ENCODE results near the gene SLC15A1.
"Not testable (repeated sequence)": the region's sequence is repeated elsewhere in the genome, so short reads cannot be mapped to it uniquely, and the experiment has no call there.

The SLC15A1 gene

GRCh38 chr13:98780451-98780850, 28.0 kb upstream of the SLC15A1 start:
- no peak for FAIRE-seq

DNA sequence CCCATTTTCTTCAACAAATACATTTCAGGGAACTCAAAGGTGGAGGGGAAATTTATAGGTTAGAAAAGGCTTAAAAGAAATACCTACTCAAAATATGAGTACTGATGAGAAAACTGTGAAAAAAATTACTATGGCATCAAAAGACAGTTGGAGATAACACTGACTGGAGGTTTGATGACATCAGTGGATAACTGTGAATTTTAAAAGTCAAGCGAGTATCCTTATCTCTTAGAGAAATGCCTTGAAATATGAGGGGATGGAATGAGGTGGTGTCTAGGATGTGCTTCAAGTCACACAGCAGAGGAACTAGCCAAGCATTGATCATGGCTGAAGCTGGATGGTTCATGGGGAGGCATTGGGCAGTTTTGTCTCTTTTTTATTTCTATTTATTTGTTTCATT, 27.2 kb upstream of the SLC15A1 start:
- FAIRE-seq: no peak

DNA sequence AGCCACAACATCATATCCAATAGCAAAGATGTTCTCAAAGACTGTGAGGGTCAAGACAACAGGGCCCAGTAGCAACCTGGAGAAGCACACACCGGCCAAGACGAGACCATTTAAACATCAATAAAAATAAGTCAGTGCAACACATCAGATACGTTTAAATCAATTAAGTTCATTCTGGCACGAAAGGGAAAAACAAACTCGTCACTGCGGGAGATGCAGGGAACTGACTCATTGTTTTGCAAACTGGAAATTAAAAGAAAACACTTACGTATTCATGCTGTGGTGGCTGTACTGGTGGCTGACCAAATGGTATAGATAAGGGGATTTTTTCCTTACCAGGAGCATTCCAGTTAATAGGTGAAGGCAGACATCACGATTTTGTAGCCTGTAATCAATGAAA, 26.3 kb upstream of the SLC15A1 start:
- no peak for FAIRE-seq

DNA sequence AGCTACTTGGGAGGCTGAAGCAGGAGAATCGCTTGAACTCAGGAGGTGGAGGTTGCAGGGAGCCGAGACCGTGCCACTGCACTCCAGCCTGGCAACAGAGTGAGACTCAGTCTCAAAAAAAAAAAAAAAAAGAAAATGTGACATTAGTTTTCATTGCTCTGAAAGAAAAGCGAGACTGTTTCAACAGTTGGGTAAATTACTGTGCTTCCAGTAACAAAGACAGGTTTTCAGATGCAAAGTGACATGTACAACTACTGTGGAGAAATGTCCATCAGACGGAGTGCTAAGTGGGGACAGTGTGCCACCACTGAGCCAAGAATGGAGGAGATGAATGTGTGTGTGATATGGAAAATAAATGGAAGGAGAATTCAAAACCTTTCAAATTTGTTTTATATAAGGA, 24.2 kb upstream of the SLC15A1 start:
- FAIRE-seq: no peak

DNA sequence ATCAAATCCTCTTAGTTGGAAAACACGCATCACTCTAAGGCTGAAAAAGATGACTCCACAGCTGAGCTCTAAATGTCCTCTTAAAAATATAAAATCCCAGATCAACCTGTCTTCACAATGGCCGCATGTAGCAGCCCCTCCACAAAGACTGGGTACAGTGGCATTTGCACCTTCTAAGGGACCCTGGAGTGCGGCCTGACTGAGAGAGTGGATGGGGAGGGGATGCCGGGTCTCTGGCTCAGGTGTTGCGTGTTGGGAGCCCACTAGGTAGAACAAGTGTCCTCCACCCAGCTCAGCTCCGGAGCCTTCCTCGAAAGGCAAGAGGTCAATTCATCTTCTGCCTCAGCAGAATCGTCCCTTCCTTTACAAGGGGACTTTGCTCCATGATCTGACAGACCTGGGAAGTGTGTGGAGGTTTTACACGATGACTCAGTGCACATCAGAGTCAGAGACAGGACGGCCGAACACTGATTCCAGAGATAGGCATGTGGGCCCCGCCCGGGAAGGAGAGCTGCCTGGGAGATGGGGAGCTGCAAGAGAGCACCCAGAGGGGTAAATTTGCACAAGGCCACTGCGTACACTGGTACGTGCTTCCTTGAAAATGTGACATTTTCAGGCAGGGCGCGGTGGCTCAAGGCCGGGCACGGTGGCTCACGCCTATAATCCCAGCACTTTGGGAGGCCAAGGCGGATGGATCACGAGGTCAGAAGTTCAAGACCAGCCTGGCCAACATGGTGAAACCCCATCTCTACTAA, 23.5 kb upstream of the SLC15A1 start:
- no peak for FAIRE-seq

GRCh38 chr13:98775386-98775785, 22.9 kb upstream of the SLC15A1 start:
- no peak for FAIRE-seq

DNA sequence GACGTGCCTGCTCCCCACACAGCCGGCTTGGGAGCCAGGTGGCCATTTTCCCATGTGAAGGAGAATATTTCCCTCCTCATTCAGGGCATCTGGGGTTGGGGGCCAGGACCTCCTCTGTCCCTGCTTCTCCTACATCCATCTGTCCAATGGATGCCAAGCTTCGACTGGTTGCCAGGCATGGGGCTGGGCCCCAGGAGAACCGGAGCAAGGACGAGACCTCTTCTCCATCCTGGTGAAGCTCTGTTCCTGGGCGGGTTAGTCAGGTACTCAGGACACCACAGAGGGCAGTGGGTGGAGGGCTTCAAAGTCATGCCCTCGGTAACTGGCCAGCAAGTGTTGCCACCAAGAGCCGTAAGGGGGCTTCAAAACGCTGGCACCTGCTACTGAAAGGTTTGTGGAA, 22.3 kb upstream of the SLC15A1 start:
- FAIRE-seq: no peak

DNA sequence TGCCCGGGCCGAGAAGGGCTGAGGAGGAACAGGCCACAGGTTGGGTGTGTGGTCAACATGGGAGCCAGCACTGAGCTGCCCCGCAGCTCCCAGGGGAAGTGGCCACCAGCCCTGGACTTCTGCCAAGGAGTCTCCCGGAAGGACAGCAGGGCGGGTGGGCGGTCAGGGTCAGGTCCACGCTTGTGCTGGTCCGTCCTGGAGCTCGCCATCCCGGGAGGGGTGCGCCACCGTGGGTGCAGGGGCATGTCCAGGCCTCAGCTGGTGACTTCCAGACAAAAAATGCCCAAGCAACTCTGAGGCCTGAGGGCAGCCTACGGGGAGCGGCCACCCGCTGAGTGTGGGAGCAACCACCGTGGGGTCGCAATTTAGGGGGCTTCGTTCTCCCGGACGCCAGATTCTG, 21.4 kb upstream of the SLC15A1 start:
- no peak for FAIRE-seq

DNA sequence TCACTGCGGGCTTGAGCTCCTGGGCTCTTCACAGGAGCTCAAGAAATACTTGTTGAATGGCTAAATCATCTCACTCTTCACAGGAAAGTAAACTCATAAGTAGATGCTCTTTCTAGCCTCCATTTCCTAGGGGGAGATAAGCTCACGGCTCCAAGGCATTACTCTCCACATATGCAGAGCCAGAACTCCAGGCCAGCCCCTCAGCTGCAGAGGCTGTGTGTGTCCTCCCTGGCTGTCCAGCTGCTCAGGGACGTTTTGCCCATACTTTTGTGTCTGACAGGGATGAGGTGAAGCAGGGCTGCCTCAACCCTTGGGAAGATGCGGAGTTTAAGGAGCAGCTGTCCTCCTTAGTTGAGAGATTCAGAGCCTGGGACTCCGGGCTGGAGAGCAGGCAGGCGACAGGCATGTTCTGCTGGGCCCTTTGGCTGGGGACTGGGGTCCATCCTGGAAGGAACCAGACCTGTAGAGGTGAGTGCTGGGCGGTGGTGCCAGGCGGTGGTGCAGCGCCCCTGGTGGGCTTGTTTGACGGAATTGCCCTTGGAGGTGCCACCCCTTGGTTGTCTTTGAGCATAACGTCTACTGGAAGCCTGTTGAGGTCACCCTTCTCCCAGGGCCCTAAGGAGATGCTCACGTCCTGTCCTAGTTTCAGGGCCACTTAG, 20.5 kb upstream of the SLC15A1 start:
- no peak for FAIRE-seq

DNA sequence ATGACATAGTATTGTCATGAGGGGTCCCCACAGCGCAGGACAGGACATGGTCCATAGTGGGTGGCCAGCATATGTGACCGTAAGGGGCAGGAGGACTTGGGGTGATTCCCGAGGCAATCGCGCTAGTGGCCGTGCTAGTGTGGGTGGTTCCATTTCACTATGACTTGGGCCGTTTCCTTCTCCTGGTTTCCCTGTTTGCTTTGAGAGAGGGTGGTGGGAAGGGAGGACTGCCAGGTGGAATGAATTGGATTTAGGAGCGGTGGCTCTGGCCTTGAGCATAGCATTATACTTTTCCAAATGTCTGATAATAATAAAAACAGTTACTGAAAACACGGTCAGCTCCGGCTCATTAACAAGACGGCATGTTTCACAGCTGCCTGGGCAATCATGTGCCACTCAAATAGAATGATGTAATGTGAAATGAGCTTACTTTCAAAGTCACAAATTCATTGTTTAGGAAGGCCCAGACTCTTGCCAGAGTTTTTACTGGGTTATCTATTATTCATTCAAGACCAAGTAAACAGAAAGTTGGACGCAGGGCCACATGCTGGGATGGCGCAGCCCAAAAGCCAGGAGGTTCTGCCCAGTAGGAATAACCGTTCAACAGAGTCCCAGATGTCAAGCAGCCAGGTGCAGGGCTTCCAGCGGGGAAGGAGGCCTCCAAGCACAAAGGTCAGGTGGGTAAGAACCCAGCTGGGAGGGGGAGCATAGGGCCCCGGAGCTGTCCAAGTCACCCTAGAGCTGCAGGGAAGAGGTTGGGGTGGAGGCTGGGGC, 19.6 kb upstream of the SLC15A1 start:
- FAIRE-seq: no peak

DNA sequence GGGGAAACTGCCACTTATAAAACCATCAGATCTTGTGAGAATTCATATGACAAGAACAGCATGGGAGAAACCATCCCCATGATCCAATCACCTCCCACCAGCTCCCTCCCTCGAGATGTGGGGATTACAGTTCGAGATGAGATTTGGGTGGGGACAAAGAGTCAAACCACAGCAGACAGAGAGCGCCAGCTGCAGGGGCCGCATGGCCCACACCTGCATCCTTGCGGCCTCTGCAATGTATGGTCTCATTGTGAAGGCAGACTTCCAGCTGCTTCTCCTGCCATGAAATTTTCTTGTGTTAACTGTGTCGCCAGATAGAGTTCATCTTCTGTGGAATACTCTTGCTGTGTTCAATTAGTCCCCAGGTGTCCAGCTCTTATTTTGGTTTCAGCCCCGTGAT, 17.3 kb upstream of the SLC15A1 start:
- no peak for FAIRE-seq

- FAIRE-seq: no peak
Observed at GRCh38 chr13:98768522-98768921, 16.1 kb upstream of the SLC15A1 start.

DNA sequence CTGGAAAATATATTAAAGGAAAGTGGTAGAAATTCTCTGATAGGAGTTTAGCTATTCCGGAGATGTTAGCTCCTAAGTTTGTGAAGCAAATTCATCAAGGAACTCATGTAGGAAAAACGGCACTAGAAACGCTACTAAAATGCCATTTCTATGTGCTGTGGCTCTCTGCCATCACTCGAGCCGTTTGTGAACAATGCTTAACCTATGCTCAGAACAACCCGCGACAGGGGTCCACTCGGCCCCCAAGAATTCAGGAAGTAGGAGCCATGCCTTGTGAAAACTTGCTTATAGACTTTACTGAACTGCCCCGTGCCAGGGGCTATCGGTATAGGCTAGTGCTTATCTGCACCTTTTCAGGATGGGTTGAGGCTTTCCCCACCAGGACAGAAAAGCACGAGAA, 14.2 kb upstream of the SLC15A1 start:
- FAIRE-seq: no peak

DNA sequence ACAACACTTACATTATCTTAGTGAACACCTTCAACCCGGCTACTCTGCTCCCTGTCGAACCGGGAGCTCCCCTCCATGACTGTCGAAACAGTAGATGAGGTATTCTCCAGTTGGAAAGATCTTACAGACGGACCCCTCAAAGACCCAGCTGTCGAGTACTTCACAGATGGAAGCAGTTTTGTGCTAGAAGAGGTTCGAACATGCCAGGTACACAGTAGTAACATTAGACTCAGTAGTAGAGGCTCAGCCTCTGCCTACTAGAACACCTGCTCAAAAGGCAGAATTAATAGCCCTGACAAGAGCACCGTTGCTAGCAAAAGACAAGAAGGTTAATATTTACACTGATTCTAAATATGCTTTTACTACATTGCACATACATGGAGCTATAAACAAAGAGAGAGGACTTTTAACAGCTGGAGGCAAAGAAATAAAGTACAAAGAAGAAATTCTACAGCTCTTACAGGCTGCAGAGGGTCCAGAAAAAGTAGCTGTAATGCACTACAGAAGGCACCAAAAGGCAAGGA, 13.6 kb upstream of the SLC15A1 start:
- FAIRE-seq: no peak

GRCh38 chr13:98761986-98762616, 9.6 kb upstream of the SLC15A1 start:
- FAIRE-seq: no peak

DNA sequence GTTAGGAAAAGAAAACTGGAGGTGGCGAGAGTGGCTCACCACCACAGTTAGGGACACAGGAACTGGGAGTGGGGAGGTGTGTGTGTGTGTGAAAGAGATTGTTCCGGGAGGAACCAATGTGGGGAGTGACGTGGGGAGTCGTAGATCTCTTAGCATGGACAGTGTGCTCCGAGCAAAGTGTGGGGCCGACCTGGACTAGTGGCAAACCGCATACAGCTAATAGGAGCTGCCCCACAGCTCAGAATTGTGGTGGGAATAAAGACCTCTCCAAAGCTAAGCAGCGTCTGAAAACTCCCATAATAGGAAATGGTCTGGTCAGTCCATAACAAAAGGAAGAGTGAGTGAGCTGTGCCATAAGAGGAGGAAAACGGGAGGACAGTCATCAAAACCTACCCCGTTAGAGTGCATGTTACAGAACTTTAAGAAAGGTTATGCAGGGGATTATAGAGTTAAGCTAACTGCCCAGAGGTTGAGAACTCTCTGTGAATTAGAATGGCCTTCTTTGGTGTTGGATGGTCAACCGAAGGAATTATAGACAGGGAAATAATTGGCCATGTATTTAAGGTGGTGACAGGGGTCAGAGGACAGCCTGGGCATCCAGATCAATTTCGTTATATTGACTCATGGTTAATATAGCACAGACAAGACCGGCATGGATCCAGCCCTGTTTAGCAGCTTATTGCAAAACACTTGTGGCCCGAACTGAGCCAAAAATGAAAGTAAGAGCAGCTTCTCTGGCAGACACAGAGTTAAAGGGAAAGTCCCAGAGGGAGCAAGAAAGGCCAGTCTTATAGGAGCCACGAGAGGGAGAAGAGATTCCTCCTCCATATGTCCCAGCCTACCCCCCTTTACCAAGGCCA, 8.9 kb upstream of the SLC15A1 start:
- no peak for FAIRE-seq

- no peak for FAIRE-seq
Observed at GRCh38 chr13:98755729-98756128, 3.3 kb upstream of the SLC15A1 start.

- FAIRE-seq: no peak
Observed at GRCh38 chr13:98755116-98755515, 2.6 kb upstream of the SLC15A1 start.

- FAIRE-seq: not testable (repeated sequence)
Observed at GRCh38 chr13:98754468-98754867, 2.0 kb upstream of the SLC15A1 start.

GRCh38 chr13:98751861-98752466, 508 bp downstream of the SLC15A1 start:
- FAIRE-seq: no peak

DNA sequence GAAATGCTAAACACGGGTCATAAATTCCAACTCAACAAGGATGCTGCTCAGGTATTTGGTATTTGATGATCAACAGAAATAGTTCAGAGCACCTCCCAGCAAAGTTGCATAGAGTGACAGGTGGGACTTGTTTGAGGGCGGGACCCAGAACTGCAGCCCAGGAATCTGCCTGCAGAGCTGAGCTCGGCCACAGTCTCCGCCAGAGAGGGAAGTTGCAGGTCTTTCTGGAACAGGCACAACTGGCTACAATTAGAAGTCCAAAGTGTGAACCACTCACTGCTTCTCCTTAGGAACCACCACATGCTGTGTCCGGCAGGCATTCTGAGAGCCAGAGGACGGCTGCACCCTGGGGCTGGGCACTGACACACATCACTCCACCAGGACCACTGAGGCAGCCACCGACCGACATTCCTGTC, 1.1 kb downstream of the SLC15A1 start:
- no peak for FAIRE-seq

GRCh38 chr13:98749501-98749900, 3.0 kb downstream of the SLC15A1 start:
- no peak for FAIRE-seq

Measured in colon (tissue), 2 donors.